ENCODE data around the gene CENPX. TPM values are rescaled to one million over a fixed set of nuclear protein-coding genes. Genes with fewer than 3 reads are reported as not detected.

The CENPX gene
- total and polyA plus RNA-seq, 2 of the 13 experiments (the other 11 are each of a cell fraction or from before 2014, with no cell fraction given), result 92.7 to 170 TPM

DNA sequence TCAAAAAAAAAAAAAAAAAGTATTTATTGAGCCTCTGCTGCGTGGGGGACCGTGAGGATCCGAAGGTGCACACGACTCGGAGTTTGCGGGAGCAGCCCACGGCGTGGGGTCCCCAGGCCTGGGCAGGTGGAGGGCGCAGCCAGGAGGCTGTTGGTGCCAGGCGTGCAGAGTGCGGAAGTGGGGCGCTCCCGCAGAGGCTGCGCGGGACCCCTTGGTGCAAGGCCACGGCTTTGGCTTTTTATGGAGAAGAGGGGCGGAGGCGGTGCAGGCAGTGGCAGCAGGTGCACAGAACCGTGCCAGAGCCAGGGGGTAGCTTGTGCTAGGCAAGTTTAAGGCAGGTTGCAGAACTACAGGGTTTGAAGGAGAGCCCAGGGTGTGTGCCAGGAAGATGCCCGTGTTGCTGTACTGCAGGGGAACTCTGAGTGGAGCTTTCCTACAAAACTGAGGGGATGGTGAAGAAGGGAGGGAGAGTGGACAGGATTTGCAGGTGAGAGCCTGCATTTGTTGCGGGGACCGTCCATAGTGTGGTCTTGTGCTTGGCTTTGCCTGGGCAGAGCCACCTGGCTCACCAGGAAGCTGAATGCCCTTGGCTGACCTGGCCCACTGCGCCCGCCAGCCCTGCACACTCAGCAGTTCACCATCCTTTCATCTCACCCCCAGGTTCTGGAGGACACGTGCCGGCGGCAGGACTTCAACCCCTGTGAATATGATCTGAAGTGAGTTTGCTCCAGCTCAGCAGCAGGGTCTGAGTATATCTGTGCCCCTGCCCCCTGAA lies 44.0 kb downstream of the CENPX start (continued):
- TF ChIP-seq CHD4 (IDR thresholded peaks at IDR 0.05; ENCODE audit: borderline replicate concordance, low read length) (no peak), NBN (conservative IDR thresholded peaks at IDR 0.05) (no peak), ZNF629 (CRISPR knock-in tag; conservative IDR thresholded peaks at IDR 0.05) (no peak), ZNF292 (CRISPR knock-in tag; IDR thresholded peaks at IDR 0.05; ENCODE audit: borderline replicate concordance, low read depth) (no peak), ZNF75D (CRISPR knock-in tag; IDR thresholded peaks at IDR 0.05; ENCODE audit: borderline replicate concordance) (no peak), ZNF709 (CRISPR knock-in tag; IDR thresholded peaks at IDR 0.05) (no peak), ZSCAN29 (CRISPR knock-in tag; conservative IDR thresholded peaks at IDR 0.05) (no peak), PHF20 (CRISPR knock-in tag; IDR thresholded peaks at IDR 0.05) (no peak), AGO1 (IDR thresholded peaks at IDR 0.05; ENCODE audit: low read depth, low read length, poor library complexity, severe bottlenecking) (peak; percentile 47), FOSL2 (CRISPR knock-in tag; IDR thresholded peaks at IDR 0.05) (peak; percentile 32; the same call in 1 of the 2 replicates), ZNF343 (CRISPR knock-in tag; IDR thresholded peaks at IDR 0.05) (no peak), ZMYM4 (CRISPR knock-in tag; IDR thresholded peaks at IDR 0.05) (no peak), NR3C1 (CRISPR knock-in tag; IDR thresholded peaks at IDR 0.05) (no peak), ZSCAN22 (CRISPR knock-in tag; IDR thresholded peaks at IDR 0.05) (no peak)
- TF ChIP-seq, protein P1, sequence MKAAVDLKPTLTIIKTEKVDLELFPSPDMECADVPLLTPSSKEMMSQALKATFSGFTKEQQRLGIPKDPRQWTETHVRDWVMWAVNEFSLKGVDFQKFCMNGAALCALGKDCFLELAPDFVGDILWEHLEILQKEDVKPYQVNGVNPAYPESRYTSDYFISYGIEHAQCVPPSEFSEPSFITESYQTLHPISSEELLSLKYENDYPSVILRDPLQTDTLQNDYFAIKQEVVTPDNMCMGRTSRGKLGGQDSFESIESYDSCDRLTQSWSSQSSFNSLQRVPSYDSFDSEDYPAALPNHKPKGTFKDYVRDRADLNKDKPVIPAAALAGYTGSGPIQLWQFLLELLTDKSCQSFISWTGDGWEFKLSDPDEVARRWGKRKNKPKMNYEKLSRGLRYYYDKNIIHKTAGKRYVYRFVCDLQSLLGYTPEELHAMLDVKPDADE (CRISPR knock-in tag; IDR thresholded peaks at IDR 0.05), result no peak
- TF ChIP-seq, protein P2, sequence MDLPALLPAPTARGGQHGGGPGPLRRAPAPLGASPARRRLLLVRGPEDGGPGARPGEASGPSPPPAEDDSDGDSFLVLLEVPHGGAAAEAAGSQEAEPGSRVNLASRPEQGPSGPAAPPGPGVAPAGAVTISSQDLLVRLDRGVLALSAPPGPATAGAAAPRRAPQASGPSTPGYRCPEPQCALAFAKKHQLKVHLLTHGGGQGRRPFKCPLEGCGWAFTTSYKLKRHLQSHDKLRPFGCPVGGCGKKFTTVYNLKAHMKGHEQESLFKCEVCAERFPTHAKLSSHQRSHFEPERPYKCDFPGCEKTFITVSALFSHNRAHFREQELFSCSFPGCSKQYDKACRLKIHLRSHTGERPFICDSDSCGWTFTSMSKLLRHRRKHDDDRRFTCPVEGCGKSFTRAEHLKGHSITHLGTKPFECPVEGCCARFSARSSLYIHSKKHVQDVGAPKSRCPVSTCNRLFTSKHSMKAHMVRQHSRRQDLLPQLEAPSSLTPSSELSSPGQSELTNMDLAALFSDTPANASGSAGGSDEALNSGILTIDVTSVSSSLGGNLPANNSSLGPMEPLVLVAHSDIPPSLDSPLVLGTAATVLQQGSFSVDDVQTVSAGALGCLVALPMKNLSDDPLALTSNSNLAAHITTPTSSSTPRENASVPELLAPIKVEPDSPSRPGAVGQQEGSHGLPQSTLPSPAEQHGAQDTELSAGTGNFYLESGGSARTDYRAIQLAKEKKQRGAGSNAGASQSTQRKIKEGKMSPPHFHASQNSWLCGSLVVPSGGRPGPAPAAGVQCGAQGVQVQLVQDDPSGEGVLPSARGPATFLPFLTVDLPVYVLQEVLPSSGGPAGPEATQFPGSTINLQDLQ (CRISPR knock-in tag; IDR thresholded peaks at IDR 0.05), result no peak
- TF ChIP-seq, protein P3, sequence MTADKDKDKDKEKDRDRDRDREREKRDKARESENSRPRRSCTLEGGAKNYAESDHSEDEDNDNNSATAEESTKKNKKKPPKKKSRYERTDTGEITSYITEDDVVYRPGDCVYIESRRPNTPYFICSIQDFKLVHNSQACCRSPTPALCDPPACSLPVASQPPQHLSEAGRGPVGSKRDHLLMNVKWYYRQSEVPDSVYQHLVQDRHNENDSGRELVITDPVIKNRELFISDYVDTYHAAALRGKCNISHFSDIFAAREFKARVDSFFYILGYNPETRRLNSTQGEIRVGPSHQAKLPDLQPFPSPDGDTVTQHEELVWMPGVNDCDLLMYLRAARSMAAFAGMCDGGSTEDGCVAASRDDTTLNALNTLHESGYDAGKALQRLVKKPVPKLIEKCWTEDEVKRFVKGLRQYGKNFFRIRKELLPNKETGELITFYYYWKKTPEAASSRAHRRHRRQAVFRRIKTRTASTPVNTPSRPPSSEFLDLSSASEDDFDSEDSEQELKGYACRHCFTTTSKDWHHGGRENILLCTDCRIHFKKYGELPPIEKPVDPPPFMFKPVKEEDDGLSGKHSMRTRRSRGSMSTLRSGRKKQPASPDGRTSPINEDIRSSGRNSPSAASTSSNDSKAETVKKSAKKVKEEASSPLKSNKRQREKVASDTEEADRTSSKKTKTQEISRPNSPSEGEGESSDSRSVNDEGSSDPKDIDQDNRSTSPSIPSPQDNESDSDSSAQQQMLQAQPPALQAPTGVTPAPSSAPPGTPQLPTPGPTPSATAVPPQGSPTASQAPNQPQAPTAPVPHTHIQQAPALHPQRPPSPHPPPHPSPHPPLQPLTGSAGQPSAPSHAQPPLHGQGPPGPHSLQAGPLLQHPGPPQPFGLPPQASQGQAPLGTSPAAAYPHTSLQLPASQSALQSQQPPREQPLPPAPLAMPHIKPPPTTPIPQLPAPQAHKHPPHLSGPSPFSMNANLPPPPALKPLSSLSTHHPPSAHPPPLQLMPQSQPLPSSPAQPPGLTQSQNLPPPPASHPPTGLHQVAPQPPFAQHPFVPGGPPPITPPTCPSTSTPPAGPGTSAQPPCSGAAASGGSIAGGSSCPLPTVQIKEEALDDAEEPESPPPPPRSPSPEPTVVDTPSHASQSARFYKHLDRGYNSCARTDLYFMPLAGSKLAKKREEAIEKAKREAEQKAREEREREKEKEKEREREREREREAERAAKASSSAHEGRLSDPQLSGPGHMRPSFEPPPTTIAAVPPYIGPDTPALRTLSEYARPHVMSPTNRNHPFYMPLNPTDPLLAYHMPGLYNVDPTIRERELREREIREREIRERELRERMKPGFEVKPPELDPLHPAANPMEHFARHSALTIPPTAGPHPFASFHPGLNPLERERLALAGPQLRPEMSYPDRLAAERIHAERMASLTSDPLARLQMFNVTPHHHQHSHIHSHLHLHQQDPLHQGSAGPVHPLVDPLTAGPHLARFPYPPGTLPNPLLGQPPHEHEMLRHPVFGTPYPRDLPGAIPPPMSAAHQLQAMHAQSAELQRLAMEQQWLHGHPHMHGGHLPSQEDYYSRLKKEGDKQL (CRISPR knock-in tag; IDR thresholded peaks at IDR 0.05; ENCODE audit: low read depth), result no peak
- TF ChIP-seq, protein P4, sequence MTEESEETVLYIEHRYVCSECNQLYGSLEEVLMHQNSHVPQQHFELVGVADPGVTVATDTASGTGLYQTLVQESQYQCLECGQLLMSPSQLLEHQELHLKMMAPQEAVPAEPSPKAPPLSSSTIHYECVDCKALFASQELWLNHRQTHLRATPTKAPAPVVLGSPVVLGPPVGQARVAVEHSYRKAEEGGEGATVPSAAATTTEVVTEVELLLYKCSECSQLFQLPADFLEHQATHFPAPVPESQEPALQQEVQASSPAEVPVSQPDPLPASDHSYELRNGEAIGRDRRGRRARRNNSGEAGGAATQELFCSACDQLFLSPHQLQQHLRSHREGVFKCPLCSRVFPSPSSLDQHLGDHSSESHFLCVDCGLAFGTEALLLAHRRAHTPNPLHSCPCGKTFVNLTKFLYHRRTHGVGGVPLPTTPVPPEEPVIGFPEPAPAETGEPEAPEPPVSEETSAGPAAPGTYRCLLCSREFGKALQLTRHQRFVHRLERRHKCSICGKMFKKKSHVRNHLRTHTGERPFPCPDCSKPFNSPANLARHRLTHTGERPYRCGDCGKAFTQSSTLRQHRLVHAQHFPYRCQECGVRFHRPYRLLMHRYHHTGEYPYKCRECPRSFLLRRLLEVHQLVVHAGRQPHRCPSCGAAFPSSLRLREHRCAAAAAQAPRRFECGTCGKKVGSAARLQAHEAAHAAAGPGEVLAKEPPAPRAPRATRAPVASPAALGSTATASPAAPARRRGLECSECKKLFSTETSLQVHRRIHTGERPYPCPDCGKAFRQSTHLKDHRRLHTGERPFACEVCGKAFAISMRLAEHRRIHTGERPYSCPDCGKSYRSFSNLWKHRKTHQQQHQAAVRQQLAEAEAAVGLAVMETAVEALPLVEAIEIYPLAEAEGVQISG (CRISPR knock-in tag; IDR thresholded peaks at IDR 0.05), result no peak

Data from HepG2 (cell line).